Activated T-helper 1 cell treated with anti-CD3 and anti-CD28 coated beads, Interleukin-12 subunit alpha, Interleukin-12 subunit beta, Interleukin-2, Interleukin-4 antibody, amounts not matched to agents 30 ng/mL and 10 ng/mL and 1 ng/mL, durations not matched to agents 14 hours and 24 hours and 36 hours (primary cell): ENCODE measurements around the gene ARHGAP10. TPM values are rescaled to one million over a fixed set of nuclear protein-coding genes. Genes with fewer than 3 reads are reported as not detected.

Source experiments
- DNase-seq: peaks from one replicate; pipeline ENCODE4 v3.0.0; 2021; ENCODE audit warnings: low spot score
- H3K27ac Mint-ChIP-seq: one replicate; pipeline ENCODE4 v1.8.0; 2021; ENCODE audit warnings: mild to moderate bottlenecking, mixed read lengths
- H3K27me3 Mint-ChIP-seq: one replicate; pipeline ENCODE4 v1.8.0; 2022; ENCODE audit warnings: mild to moderate bottlenecking, moderate library complexity, mixed read lengths; ENCODE audit not compliant: insufficient read depth
- H3K36me3 Mint-ChIP-seq: one replicate; pipeline ENCODE4 v1.8.0; 2021; ENCODE audit warnings: low read depth, mixed read lengths
- H3K4me1 Mint-ChIP-seq: one replicate; pipeline ENCODE4 v1.8.0; 2021; ENCODE audit warnings: low read depth, mixed read lengths
- H3K4me3 Mint-ChIP-seq: one replicate; pipeline ENCODE4 v1.8.0; 2021; ENCODE audit warnings: mild to moderate bottlenecking, moderate library complexity, mixed read lengths
- H3K9me3 Mint-ChIP-seq: one replicate; pipeline ENCODE4 v1.8.0; 2021; ENCODE audit warnings: mixed read lengths
- intact Hi-C: fragments of 100-400 bp; cut with micrococcal nuclease; formaldehyde crosslinking; loops from one replicate; pipeline ENCODE4 v1.15.1; 2024
- total RNA-seq: library from RNA; stranded (reverse); gene quantifications from 2 replicates; pipeline ENCODE4 v1.2.3, GENCODE V29; 2022

The ARHGAP10 gene
- total RNA-seq, 1 donor from 2014 or later = 7.4 TPM

DNA sequence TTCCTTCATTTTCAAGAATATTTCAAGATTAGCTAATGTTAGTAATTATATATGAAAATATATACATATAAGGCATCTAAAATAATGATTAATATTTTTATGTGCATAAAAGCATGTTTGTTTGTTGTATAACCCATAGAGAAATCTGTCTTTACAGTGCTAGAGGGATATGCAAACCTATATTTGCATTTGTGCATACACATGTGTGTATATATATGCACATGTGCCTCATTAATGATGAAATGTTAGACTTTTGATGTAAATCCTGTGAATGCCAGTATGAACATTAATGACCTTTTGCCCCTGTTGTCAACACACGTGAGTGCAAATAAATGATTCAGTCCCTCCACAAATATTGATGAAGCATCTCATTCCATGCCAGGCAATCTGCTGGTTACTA is 197.9 kb downstream of the ARHGAP10 start:
- no peaks in the 10 kb centered on the region for H3K27me3 Mint-ChIP-seq
- intact Hi-C loops = loop anchor here (10.0 kb wide), 1 partner anchor 1335 kb away; no protein-coding TSS in a partner anchor
- no peaks in the 10 kb centered on the region for H3K4me1 Mint-ChIP-seq
- no peaks in the 10 kb centered on the region for H3K9me3 Mint-ChIP-seq
- no peaks in the 10 kb centered on the region for H3K36me3 Mint-ChIP-seq
- H3K27ac Mint-ChIP-seq = no peak overlapping the region
- DNase-seq = no peak
- H3K4me3 Mint-ChIP-seq = no peak overlapping the region

DNA sequence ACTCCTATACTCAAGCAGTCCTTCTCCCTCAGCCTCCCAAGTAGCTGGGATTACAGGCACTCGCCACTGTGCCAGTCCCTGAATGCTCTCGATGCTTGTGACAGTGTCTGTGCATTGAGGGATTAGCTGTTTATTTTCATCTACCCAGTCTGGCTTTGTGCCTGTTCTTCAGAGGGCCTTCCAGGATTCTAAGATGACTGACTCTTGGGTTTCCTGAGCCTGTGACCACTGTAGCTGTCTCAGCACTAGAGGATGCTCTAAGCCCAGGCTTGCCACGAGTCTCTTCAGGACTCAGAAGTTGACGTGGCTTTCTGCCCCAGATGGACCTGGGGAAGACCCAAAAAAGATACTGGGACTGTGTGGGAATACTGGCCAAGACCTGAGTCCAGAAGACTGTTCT is 201.4 kb downstream of the ARHGAP10 start:
- no peak overlapping the region for H3K27ac Mint-ChIP-seq
- H3K9me3 Mint-ChIP-seq = no peaks in the 10 kb centered on the region
- no peak overlapping the region for H3K4me3 Mint-ChIP-seq
- no peaks in the 10 kb centered on the region for H3K36me3 Mint-ChIP-seq
- H3K27me3 Mint-ChIP-seq = no peaks in the 10 kb centered on the region
- intact Hi-C loops = no loop called here
- no peaks in the 10 kb centered on the region for H3K4me1 Mint-ChIP-seq
- DNase-seq = no peak

DNA sequence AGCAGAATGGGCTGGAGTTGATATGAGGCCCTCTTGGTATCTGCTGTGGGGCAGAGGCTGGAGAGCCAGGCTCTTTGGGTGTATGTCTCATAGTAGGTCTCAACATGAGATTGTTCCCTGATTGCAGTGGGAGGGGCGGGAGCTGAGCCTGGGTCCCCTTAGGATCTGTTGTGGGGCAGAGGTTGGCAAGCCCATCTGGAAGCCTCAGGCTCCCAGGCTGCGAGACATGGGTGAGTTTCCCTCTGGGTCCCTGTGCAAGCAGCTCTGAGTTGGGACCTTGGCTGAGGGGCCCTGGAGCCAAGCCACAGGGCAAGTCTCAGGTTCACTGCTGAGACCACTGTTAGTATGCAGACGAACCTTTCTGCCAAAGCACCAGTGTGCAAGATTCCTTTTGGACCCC is 201.9 kb downstream of the ARHGAP10 start:
- DNase-seq = no peak
- H3K4me1 Mint-ChIP-seq = no peaks in the 10 kb centered on the region
- no peaks in the 10 kb centered on the region for H3K36me3 Mint-ChIP-seq
- no peak overlapping the region for H3K27ac Mint-ChIP-seq
- H3K27me3 Mint-ChIP-seq = no peaks in the 10 kb centered on the region
- H3K4me3 Mint-ChIP-seq = no peak overlapping the region
- H3K9me3 Mint-ChIP-seq = no peaks in the 10 kb centered on the region
- intact Hi-C loops = no loop called here

DNA sequence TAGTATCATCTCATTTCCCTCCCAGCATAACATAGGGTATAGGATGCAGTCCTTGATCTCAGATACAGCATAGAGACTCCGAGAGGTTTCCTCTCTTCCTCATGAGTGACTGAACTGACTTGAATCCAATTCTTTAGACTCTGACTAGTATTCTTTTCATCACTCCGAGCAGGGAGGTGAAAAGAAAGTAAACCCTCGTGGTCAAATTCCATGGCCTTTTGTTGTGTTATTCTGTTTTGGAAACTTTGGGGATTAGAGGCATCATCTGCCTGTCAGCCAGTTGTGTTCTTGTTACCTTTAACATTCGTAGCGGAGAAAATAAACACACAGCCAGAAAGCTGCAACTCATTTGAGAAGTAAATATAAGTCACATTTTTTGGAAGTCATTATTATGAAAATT is 206.6 kb downstream of the ARHGAP10 start:
- Mint-ChIP-seq H3K9me3 (no peaks in the 10 kb centered on the region), H3K27ac (no peak overlapping the region), H3K27me3 (peaks cover 6% of the 10 kb centered on the region), H3K4me1 (peaks cover 18% of the 10 kb centered on the region), H3K36me3 (peaks cover 10% of the 10 kb centered on the region), H3K4me3 (no peak overlapping the region)
- intact Hi-C loops = no loop called here
- no peak for DNase-seq

GRCh38 chr4:147940171-147940570 is 208.3 kb downstream of the ARHGAP10 start:
- H3K36me3 Mint-ChIP-seq = peaks cover 11% of the 10 kb centered on the region
- no peak overlapping the region for H3K27ac Mint-ChIP-seq
- no peak overlapping the region for H3K4me3 Mint-ChIP-seq
- H3K27me3 Mint-ChIP-seq = peaks cover 6% of the 10 kb centered on the region
- peaks cover 35% of the 10 kb centered on the region for H3K4me1 Mint-ChIP-seq
- no peaks in the 10 kb centered on the region for H3K9me3 Mint-ChIP-seq
- intact Hi-C loops = loop anchor here (5.0 kb wide), 3 partner anchors 323 to 797 kb away; partner anchors contain the start of genes NR3C2 and TMEM184C
- no peak for DNase-seq

GRCh38 chr4:147941373-147941772 is 209.5 kb downstream of the ARHGAP10 start:
- no peak overlapping the region for H3K27ac Mint-ChIP-seq
- no peak overlapping the region for H3K4me3 Mint-ChIP-seq
- no peak for DNase-seq
- intact Hi-C loops = loop anchor here (5.0 kb wide), 3 partner anchors 324 to 796 kb away; partner anchors contain the start of genes NR3C2 and TMEM184C
- peaks cover 6% of the 10 kb centered on the region for H3K27me3 Mint-ChIP-seq
- H3K4me1 Mint-ChIP-seq = peaks cover 37% of the 10 kb centered on the region
- peaks cover 12% of the 10 kb centered on the region for H3K36me3 Mint-ChIP-seq
- H3K9me3 Mint-ChIP-seq = no peaks in the 10 kb centered on the region

- Mint-ChIP-seq H3K27me3 (peaks cover 6% of the 10 kb centered on the region), H3K4me3 (peak overlapping the region; percentile 17), H3K9me3 (no peaks in the 10 kb centered on the region), H3K27ac (peak overlapping the region; percentile 36), H3K4me1 (peaks cover 37% of the 10 kb centered on the region), H3K36me3 (peaks cover 15% of the 10 kb centered on the region)
- intact Hi-C loops = loop anchor here (1.0 to 5.0 kb wide), 8 partner anchors 96 to 795 kb away; partner anchors contain the start of genes NR3C2 and TMEM184C
- no peak for DNase-seq
These were observed 210.8 kb downstream of the ARHGAP10 start for GRCh38 chr4:147942729-147943128.

DNA sequence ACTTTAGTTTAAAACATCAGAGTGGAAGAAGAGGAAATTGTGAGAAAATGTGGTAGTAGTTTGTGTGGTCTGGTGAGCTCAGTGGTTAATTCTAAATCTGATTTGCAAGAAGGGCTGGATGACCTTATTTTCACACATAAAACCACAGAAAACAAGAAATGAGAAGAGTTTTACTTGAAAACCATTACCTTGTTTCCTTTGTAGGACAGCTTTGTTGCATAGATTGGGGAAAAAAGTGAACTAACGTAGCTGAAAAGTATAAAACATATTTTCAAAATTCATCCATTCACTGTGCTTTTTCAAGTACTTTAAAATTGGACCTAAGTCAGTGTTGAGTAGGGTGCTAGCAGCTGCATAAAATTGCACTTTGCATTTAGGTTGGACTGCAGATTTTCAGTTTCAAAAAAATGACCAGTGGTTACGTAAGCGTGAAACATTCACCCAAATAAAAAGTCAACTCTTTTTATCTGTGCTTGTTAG is 211.3 kb downstream of the ARHGAP10 start:
- H3K27ac Mint-ChIP-seq = peak overlapping the region; percentile 36
- no peaks in the 10 kb centered on the region for H3K9me3 Mint-ChIP-seq
- intact Hi-C loops = loop anchor here (1.0 to 5.0 kb wide), 8 partner anchors 96 to 794 kb away; partner anchors contain the start of genes NR3C2 and TMEM184C
- H3K4me3 Mint-ChIP-seq = peak overlapping the region; percentile 17
- DNase-seq = no peak
- H3K36me3 Mint-ChIP-seq = peaks cover 16% of the 10 kb centered on the region
- H3K27me3 Mint-ChIP-seq = peaks cover 6% of the 10 kb centered on the region
- H3K4me1 Mint-ChIP-seq = peaks cover 37% of the 10 kb centered on the region

DNA sequence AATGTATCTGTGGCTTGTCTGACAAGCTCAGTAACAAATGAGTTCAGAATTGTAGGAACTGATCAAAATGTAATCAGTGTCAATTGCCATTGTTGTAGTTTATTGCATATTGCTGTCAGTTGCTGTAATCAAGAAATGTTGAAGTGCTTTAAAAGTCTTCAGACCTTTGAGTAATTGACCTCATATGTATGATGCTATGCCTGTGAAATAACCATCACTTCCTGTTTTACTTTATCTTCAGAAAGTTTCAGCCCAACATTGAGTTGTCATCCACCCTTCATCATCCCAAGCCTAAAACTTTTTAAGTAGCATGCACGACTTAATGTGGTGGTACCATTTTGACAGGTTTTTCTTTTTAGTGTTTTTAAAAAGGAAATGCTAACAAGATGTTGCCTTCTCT is 212.4 kb downstream of the ARHGAP10 start:
- Mint-ChIP-seq H3K36me3 (peaks cover 19% of the 10 kb centered on the region), H3K4me3 (no peak overlapping the region), H3K27me3 (peaks cover 6% of the 10 kb centered on the region), H3K9me3 (no peaks in the 10 kb centered on the region), H3K4me1 (peaks cover 37% of the 10 kb centered on the region), H3K27ac (no peak overlapping the region)
- no peak for DNase-seq
- intact Hi-C loops = loop anchor here (5.0 kb wide), 3 partner anchors 327 to 793 kb away; partner anchors contain the start of genes NR3C2 and TMEM184C

- no peak overlapping the region for H3K27ac Mint-ChIP-seq
- DNase-seq = no peak
- intact Hi-C loops = loop anchor here (5.0 kb wide), 3 partner anchors 327 to 793 kb away; partner anchors contain the start of genes NR3C2 and TMEM184C
- no peak overlapping the region for H3K4me3 Mint-ChIP-seq
- peaks cover 6% of the 10 kb centered on the region for H3K27me3 Mint-ChIP-seq
- H3K4me1 Mint-ChIP-seq = peaks cover 37% of the 10 kb centered on the region
- H3K36me3 Mint-ChIP-seq = peaks cover 19% of the 10 kb centered on the region
- H3K9me3 Mint-ChIP-seq = no peaks in the 10 kb centered on the region
These were observed 212.9 kb downstream of the ARHGAP10 start for GRCh38 chr4:147944670-147945260.

DNA sequence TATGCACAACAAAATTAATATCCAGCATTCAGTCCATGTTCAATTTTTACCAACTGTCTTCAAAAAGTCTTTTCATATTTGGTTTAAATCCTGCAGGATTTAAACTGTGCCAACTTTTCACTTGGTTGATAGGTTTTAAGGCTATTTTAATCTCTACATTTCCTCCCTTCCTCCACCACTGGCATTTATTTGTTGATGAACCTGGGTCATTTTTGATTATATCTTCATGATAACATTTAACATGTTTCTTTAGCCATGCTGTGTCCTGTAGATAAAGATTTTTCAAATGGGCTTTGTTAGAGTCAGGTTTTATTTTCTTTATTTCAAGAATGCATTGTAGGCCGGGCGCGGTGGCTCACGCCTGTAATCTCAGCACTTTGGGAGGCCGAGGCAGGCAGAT is 216.4 kb downstream of the ARHGAP10 start:
- peaks cover 12% of the 10 kb centered on the region for H3K36me3 Mint-ChIP-seq
- H3K4me3 Mint-ChIP-seq = no peak overlapping the region
- H3K27ac Mint-ChIP-seq = no peak overlapping the region
- intact Hi-C loops = no loop called here
- no peak for DNase-seq
- peaks cover 20% of the 10 kb centered on the region for H3K4me1 Mint-ChIP-seq
- H3K27me3 Mint-ChIP-seq = no peaks in the 10 kb centered on the region
- no peaks in the 10 kb centered on the region for H3K9me3 Mint-ChIP-seq

DNA sequence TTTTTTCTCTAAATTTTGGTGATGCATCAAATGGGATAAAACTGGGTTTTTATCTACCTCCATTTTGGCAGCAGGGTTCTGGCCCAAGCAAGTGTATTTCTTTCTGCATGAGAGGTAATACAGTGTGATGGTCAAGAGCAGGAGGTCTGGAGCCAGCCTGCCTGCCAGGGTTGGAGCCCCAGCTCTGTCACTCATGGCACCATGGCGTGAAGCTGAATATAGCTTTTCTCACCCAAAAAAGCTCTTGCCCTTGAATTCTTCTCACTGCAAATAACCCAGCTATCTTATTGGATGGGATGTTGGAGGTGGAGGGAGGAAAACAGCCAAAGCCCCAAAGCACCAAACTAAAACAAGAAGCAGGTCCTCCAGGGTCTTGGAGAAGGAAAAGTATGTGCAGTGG is 218.4 kb downstream of the ARHGAP10 start:
- no peak for DNase-seq
- Mint-ChIP-seq H3K27me3 (no peaks in the 10 kb centered on the region), H3K36me3 (peaks cover 15% of the 10 kb centered on the region), H3K4me1 (peaks cover 1% of the 10 kb centered on the region), H3K4me3 (no peak overlapping the region), H3K9me3 (no peaks in the 10 kb centered on the region), H3K27ac (no peak overlapping the region)
- intact Hi-C loops = no loop called here

GRCh38 chr4:147950841-147951240 is 219.0 kb downstream of the ARHGAP10 start:
- DNase-seq = no peak
- Mint-ChIP-seq H3K4me3 (no peak overlapping the region), H3K9me3 (no peaks in the 10 kb centered on the region), H3K4me1 (no peaks in the 10 kb centered on the region), H3K27ac (no peak overlapping the region), H3K27me3 (no peaks in the 10 kb centered on the region), H3K36me3 (peaks cover 15% of the 10 kb centered on the region)
- intact Hi-C loops = no loop called here
